K562 (cell line): ENCODE results near the gene BTBD17. TPM values are rescaled to one million over a fixed set of nuclear protein-coding genes. Genes with fewer than 3 reads are reported as not detected.

ENCODE experiments used
- DACH1 ChIP-seq: fragments of 450-650 bp; IDR thresholded peaks from 2 replicates; pipeline ENCODE4 v1.6.1; 2018; ENCODE audit not compliant: partially characterized antibody
- DEAF1 ChIP-seq: fragments of 450-650 bp; formaldehyde crosslinking; IDR thresholded peaks from 2 replicates; pipeline ENCODE4 v1.4.0; 2020; ENCODE audit warnings: mild to moderate bottlenecking, moderate library complexity
- DIDO1 ChIP-seq: fragments of 450-650 bp; IDR thresholded peaks from 2 replicates; pipeline ENCODE4 v1.6.1; 2016; ENCODE audit warnings: low read depth, missing biosample characterization, missing genetic modification characterization
- FOSL1 ChIP-seq: fragments of 200-800 bp; sonication (Bioruptor generic); conservative IDR thresholded peaks from 2 replicates; pipeline ENCODE4 v1.6.1; 2016; ENCODE audit warnings: missing genetic modification characterization, missing compliant biosample characterization
- HSF4 ChIP-seq: fragments of 250-450 bp; sonication (Bioruptor Pico); IDR thresholded peaks from 2 replicates; pipeline ENCODE4 v2.1.2; 2022; ENCODE audit warnings: mild to moderate bottlenecking, moderate library complexity, borderline replicate concordance
- L3MBTL2 ChIP-seq: fragments of 450-650 bp; IDR thresholded peaks from 2 replicates; pipeline ENCODE4 v1.6.1; 2016; ENCODE audit warnings: mild to moderate bottlenecking, moderate library complexity
- MTA3 ChIP-seq: fragments of 450-650 bp; formaldehyde crosslinking; IDR thresholded peaks from 2 replicates; pipeline ENCODE4 v1.6.1; 2017; ENCODE audit warnings: mild to moderate bottlenecking, borderline replicate concordance
- PTBP1 ChIP-seq: fragments of 200-400 bp; formaldehyde crosslinking; IDR thresholded peaks from 2 replicates; pipeline ENCODE4 v1.6.1; 2017; ENCODE audit warnings: low read depth, low read length
- TAF9B ChIP-seq: fragments of 450-650 bp; IDR thresholded peaks from 2 replicates; pipeline ENCODE4 v1.6.1; 2018; ENCODE audit warnings: mild to moderate bottlenecking; ENCODE audit not compliant: partially characterized antibody
- U2AF1 ChIP-seq: fragments of 200-400 bp; formaldehyde crosslinking; optimal IDR thresholded peaks from 2 replicates; pipeline ENCODE3; 2017; ENCODE audit warnings: mild to moderate bottlenecking, low read depth, low read length, moderate library complexity
- XRCC5 ChIP-seq: fragments of 200-400 bp; formaldehyde crosslinking; IDR thresholded peaks from 2 replicates; pipeline ENCODE4 v1.6.1; 2017; ENCODE audit warnings: low read depth, mild to moderate bottlenecking, low read length
- ZNF785 ChIP-seq: fragments of 250-450 bp; sonication (Bioruptor Pico); IDR thresholded peaks from 2 replicates; pipeline ENCODE4 v1.4.0; 2020; ENCODE audit warnings: mild to moderate bottlenecking
- polyA plus RNA-seq, 8 experiments: library from polyadenylated mRNA; depleted of rRNA in 4 of 8; stranded (reverse) in 5 of 8; unstranded in 3 of 8; fragments of >200 nt; fragmentation: Nextera tagmentation in 2 of 8; fragmentation: Illumina TruSeq in 1 of 8; extraction: Ambion mirVana in 2 of 8; extraction: Trizol in 1 of 8; gene quantifications; 2 replicates each; pipeline versions ENCODE4 v1.2.1 to v1.2.3, GENCODE V29; 2011 to 2014; ENCODE audit warnings: inconsistent platforms in 1 of 8, missing spikeins in 1 of 8
- total RNA-seq, 7 experiments: library from RNA; depleted of rRNA in 6 of 7; stranded (reverse); fragments of >200 nt in 6 of 7; fragmentation: Illumina TruSeq in 2 of 7; extraction: Trizol in 2 of 7; gene quantifications; 2 replicates each; pipeline versions ENCODE4 v1.2.1 to v1.2.3, GENCODE V29; 2011 to 2021; ENCODE audit warnings: low replicate concordance in 1 of 7
- TF ChIP-seq, protein P1 (sequence below): sonication (generic); formaldehyde crosslinking; IDR thresholded peaks from 2 replicates; pipeline ENCODE4 v1.8.1; 2023; ENCODE audit warnings: mild to moderate bottlenecking, missing genetic modification reagents
- TF ChIP-seq, protein P2 (sequence below): fragments of 450-650 bp; IDR thresholded peaks from 2 replicates; pipeline ENCODE4 v1.6.1; 2016; ENCODE audit warnings: borderline replicate concordance
- TF ChIP-seq, protein P3 (sequence below): fragments of 450-650 bp; IDR thresholded peaks from 2 replicates; pipeline ENCODE4 v1.6.1; 2017; ENCODE audit warnings: mild to moderate bottlenecking, moderate library complexity
- TF ChIP-seq, protein P4 (sequence below): fragments of 250-450 bp; sonication (Bioruptor Pico); IDR thresholded peaks from 2 replicates; pipeline ENCODE4 v1.8.0; 2021; ENCODE audit warnings: moderate library complexity, mild to moderate bottlenecking, inconsistent platforms
- TF ChIP-seq, protein P5 (sequence below): fragments of 250-450 bp; sonication (Bioruptor Pico); IDR thresholded peaks from 2 replicates; pipeline ENCODE4 v1.8.0; 2022; ENCODE audit warnings: inconsistent platforms
- TF ChIP-seq, protein P6 (sequence below): fragments of 200-800 bp; sonication (Bioruptor generic); IDR thresholded peaks from 2 replicates; pipeline ENCODE4 v1.6.1; 2017; ENCODE audit warnings: missing genetic modification characterization, missing compliant biosample characterization

The BTBD17 gene
- total and polyA plus RNA-seq, 9 of the 15 experiments (the other 6 are each of a cell fraction or from before 2014, with no cell fraction given): not detected

DNA sequence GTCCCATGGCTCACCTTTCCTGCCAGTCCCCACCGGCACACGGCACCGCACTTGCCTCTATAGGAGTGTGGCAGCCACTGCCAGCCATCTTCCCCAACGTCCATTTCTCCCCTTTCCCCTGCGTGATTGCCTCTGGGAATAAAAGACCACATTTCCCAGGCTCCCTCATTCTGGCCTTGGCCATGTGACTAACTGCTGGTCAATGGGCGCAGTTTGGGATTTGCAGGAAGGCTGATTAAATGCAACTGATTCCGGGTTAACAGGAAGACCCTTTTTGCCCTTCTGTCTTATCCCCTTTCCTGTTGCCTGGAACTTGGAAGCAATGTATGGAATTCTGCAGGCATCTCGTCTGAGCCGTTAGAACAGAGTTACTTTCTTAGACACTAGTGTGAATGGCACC lies 3.0 kb downstream of the BTBD17 start (continued):
- no peak for TF ChIP-seq DEAF1
- TF ChIP-seq, protein P1, sequence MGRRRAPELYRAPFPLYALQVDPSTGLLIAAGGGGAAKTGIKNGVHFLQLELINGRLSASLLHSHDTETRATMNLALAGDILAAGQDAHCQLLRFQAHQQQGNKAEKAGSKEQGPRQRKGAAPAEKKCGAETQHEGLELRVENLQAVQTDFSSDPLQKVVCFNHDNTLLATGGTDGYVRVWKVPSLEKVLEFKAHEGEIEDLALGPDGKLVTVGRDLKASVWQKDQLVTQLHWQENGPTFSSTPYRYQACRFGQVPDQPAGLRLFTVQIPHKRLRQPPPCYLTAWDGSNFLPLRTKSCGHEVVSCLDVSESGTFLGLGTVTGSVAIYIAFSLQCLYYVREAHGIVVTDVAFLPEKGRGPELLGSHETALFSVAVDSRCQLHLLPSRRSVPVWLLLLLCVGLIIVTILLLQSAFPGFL (CRISPR knock-in tag): no peak
- TF ChIP-seq, protein P2, sequence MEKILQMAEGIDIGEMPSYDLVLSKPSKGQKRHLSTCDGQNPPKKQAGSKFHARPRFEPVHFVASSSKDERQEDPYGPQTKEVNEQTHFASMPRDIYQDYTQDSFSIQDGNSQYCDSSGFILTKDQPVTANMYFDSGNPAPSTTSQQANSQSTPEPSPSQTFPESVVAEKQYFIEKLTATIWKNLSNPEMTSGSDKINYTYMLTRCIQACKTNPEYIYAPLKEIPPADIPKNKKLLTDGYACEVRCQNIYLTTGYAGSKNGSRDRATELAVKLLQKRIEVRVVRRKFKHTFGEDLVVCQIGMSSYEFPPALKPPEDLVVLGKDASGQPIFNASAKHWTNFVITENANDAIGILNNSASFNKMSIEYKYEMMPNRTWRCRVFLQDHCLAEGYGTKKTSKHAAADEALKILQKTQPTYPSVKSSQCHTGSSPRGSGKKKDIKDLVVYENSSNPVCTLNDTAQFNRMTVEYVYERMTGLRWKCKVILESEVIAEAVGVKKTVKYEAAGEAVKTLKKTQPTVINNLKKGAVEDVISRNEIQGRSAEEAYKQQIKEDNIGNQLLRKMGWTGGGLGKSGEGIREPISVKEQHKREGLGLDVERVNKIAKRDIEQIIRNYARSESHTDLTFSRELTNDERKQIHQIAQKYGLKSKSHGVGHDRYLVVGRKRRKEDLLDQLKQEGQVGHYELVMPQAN: no peak
- TF ChIP-seq U2AF1: no peak
- TF ChIP-seq, protein P3, sequence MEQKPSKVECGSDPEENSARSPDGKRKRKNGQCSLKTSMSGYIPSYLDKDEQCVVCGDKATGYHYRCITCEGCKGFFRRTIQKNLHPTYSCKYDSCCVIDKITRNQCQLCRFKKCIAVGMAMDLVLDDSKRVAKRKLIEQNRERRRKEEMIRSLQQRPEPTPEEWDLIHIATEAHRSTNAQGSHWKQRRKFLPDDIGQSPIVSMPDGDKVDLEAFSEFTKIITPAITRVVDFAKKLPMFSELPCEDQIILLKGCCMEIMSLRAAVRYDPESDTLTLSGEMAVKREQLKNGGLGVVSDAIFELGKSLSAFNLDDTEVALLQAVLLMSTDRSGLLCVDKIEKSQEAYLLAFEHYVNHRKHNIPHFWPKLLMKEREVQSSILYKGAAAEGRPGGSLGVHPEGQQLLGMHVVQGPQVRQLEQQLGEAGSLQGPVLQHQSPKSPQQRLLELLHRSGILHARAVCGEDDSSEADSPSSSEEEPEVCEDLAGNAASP: no peak
- no peak for TF ChIP-seq PTBP1
- no peak for TF ChIP-seq MTA3
- no peak for TF ChIP-seq DIDO1 (tag)
- no peak for TF ChIP-seq FOSL1 (tag)
- TF ChIP-seq, protein P4, sequence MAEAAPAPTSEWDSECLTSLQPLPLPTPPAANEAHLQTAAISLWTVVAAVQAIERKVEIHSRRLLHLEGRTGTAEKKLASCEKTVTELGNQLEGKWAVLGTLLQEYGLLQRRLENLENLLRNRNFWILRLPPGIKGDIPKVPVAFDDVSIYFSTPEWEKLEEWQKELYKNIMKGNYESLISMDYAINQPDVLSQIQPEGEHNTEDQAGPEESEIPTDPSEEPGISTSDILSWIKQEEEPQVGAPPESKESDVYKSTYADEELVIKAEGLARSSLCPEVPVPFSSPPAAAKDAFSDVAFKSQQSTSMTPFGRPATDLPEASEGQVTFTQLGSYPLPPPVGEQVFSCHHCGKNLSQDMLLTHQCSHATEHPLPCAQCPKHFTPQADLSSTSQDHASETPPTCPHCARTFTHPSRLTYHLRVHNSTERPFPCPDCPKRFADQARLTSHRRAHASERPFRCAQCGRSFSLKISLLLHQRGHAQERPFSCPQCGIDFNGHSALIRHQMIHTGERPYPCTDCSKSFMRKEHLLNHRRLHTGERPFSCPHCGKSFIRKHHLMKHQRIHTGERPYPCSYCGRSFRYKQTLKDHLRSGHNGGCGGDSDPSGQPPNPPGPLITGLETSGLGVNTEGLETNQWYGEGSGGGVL: no peak
- TF ChIP-seq, protein P5, sequence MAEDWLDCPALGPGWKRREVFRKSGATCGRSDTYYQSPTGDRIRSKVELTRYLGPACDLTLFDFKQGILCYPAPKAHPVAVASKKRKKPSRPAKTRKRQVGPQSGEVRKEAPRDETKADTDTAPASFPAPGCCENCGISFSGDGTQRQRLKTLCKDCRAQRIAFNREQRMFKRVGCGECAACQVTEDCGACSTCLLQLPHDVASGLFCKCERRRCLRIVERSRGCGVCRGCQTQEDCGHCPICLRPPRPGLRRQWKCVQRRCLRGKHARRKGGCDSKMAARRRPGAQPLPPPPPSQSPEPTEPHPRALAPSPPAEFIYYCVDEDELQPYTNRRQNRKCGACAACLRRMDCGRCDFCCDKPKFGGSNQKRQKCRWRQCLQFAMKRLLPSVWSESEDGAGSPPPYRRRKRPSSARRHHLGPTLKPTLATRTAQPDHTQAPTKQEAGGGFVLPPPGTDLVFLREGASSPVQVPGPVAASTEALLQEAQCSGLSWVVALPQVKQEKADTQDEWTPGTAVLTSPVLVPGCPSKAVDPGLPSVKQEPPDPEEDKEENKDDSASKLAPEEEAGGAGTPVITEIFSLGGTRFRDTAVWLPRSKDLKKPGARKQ: no peak
- TF ChIP-seq ZNF785 (CRISPR knock-in tag): no peak
- TF ChIP-seq DACH1: no peak
- TF ChIP-seq TAF9B: no peak
- TF ChIP-seq XRCC5: no peak
- no peak for TF ChIP-seq L3MBTL2
- TF ChIP-seq, protein P6, sequence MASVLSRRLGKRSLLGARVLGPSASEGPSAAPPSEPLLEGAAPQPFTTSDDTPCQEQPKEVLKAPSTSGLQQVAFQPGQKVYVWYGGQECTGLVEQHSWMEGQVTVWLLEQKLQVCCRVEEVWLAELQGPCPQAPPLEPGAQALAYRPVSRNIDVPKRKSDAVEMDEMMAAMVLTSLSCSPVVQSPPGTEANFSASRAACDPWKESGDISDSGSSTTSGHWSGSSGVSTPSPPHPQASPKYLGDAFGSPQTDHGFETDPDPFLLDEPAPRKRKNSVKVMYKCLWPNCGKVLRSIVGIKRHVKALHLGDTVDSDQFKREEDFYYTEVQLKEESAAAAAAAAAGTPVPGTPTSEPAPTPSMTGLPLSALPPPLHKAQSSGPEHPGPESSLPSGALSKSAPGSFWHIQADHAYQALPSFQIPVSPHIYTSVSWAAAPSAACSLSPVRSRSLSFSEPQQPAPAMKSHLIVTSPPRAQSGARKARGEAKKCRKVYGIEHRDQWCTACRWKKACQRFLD (CRISPR knock-in tag): no peak
- TF ChIP-seq HSF4 (CRISPR knock-in tag): no peak
